Parathyroid adenoma (tissue), 2 donors: ENCODE data around the gene PTPRA.

ENCODE experiments used
- H2AFZ ChIP-seq: fragments of 300-600 bp; sonication (generic); one replicate; pipeline ENCODE4 v1.7.0; 2017; ENCODE audit warnings: antibody characterized with exemption, mild to moderate bottlenecking
- H3K27ac ChIP-seq: fragments of 300-600 bp; sonication (generic); one replicate; pipeline ENCODE4 v1.7.0; 2017
- H3K27me3 ChIP-seq: fragments of 300-600 bp; sonication (generic); one replicate; pipeline ENCODE4 v1.7.0; 2017; ENCODE audit warnings: low read length; ENCODE audit not compliant: control insufficient read depth, insufficient read depth
- H3K36me3 ChIP-seq: fragments of 300-600 bp; sonication (generic); one replicate; pipeline ENCODE4 v1.7.0; 2017; ENCODE audit warnings: low read length; ENCODE audit not compliant: control insufficient read depth, insufficient read depth
- H3K4me1 ChIP-seq: fragments of 300-600 bp; sonication (generic); one replicate; pipeline ENCODE4 v1.7.0; 2017; ENCODE audit warnings: control low read depth
- H3K4me2 ChIP-seq: fragments of 300-600 bp; sonication (generic); one replicate; pipeline ENCODE4 v1.7.0; 2017; ENCODE audit warnings: low read length
- H3K4me3 ChIP-seq: fragments of 300-600 bp; sonication (generic); one replicate; pipeline ENCODE4 v1.7.0; 2017; ENCODE audit warnings: low read depth, low read length
- H3K79me2 ChIP-seq: fragments of 300-600 bp; sonication (generic); one replicate; pipeline ENCODE4 v1.7.0; 2017; ENCODE audit warnings: control low read depth
- H3K9ac ChIP-seq: fragments of 300-600 bp; sonication (generic); one replicate; pipeline ENCODE4 v1.7.0; 2017; ENCODE audit warnings: mild to moderate bottlenecking
- H3K9me3 ChIP-seq: fragments of 300-600 bp; sonication (generic); one replicate; pipeline ENCODE4 v1.7.0; 2017; ENCODE audit warnings: low read length; ENCODE audit not compliant: control insufficient read depth
- CTCF ChIP-seq: fragments of 300-600 bp; sonication (generic); IDR thresholded peaks from one replicate; pipeline ENCODE4 v1.7.0; 2017; ENCODE audit warnings: antibody characterized with exemption, mild to moderate bottlenecking
- donor health status: primary hyperparathyroidism.

PTPRA gene

GRCh38 chr20:2902818-2903217, 29.5 kb downstream of the PTPRA start:
- no peaks in the 10 kb centered on the region for H3K9me3 ChIP-seq
- H3K79me2 ChIP-seq: peaks cover 21% of the 10 kb centered on the region
- H3K27me3 ChIP-seq: no peaks in the 10 kb centered on the region
- TF ChIP-seq CTCF: no peak
- no peak overlapping the region for H3K4me2 ChIP-seq
- H3K4me1 ChIP-seq: no peaks in the 10 kb centered on the region
- no peak overlapping the region for H3K9ac ChIP-seq
- H3K4me3 ChIP-seq: no peak overlapping the region
- no peak overlapping the region for H3K27ac ChIP-seq
- no peak overlapping the region for H2AFZ ChIP-seq
- H3K36me3 ChIP-seq: no peaks in the 10 kb centered on the region

- no peaks in the 10 kb centered on the region for H3K4me1 ChIP-seq
These were observed 30.4 kb downstream of the PTPRA start for GRCh38 chr20:2903686-2904085.

GRCh38 chr20:2907519-2907918, 34.2 kb downstream of the PTPRA start:
- no peaks in the 10 kb centered on the region for H3K27me3 ChIP-seq
- no peaks in the 10 kb centered on the region for H3K4me1 ChIP-seq
- TF ChIP-seq CTCF: no peak
- no peaks in the 10 kb centered on the region for H3K36me3 ChIP-seq
- no peak overlapping the region for H2AFZ ChIP-seq
- no peak overlapping the region for H3K4me2 ChIP-seq
- no peaks in the 10 kb centered on the region for H3K9me3 ChIP-seq
- no peak overlapping the region for H3K27ac ChIP-seq
- no peak overlapping the region for H3K4me3 ChIP-seq
- peaks cover 3% of the 10 kb centered on the region for H3K79me2 ChIP-seq
- no peak overlapping the region for H3K9ac ChIP-seq

More at GRCh38 chr20:2903686-2904085, 30.4 kb downstream of the PTPRA start:
- Histone ChIP-seq H3K9ac (no peak overlapping the region), H3K36me3 (no peaks in the 10 kb centered on the region), H3K79me2 (peaks cover 12% of the 10 kb centered on the region), H3K4me3 (no peak overlapping the region), H3K27ac (no peak overlapping the region), H3K4me2 (no peak overlapping the region), H3K27me3 (no peaks in the 10 kb centered on the region), H2AFZ (no peak overlapping the region), H3K9me3 (no peaks in the 10 kb centered on the region)
- no peak for TF ChIP-seq CTCF

- peaks cover 9% of the 10 kb centered on the region for H3K79me2 ChIP-seq
- no peak for TF ChIP-seq CTCF
- H3K4me1 ChIP-seq: no peaks in the 10 kb centered on the region
- H3K36me3 ChIP-seq: no peaks in the 10 kb centered on the region
- no peak overlapping the region for H3K4me2 ChIP-seq
- no peak overlapping the region for H2AFZ ChIP-seq
- no peak overlapping the region for H3K27ac ChIP-seq
- H3K9ac ChIP-seq: no peak overlapping the region
- no peaks in the 10 kb centered on the region for H3K9me3 ChIP-seq
- H3K4me3 ChIP-seq: no peak overlapping the region
- H3K27me3 ChIP-seq: no peaks in the 10 kb centered on the region
These were observed 36.7 kb downstream of the PTPRA start for GRCh38 chr20:2909953-2910352.

- Histone ChIP-seq H3K4me1 (no peaks in the 10 kb centered on the region), H3K27me3 (no peaks in the 10 kb centered on the region), H3K9me3 (no peaks in the 10 kb centered on the region), H3K79me2 (peaks cover 19% of the 10 kb centered on the region), H2AFZ (no peak overlapping the region), H3K4me2 (no peak overlapping the region), H3K27ac (no peak overlapping the region), H3K36me3 (no peaks in the 10 kb centered on the region), H3K4me3 (no peak overlapping the region), H3K9ac (no peak overlapping the region)
- no peak for TF ChIP-seq CTCF
These were observed 37.9 kb downstream of the PTPRA start for GRCh38 chr20:2911200-2911599.
